GM21717 (cell line): Measurements from ENCODE around the gene SLC19A1.

ENCODE experiments used
- ATAC-seq: cut with Tn5 transposase; IDR thresholded peaks from one replicate; pipeline ENCODE4 v1.9.1; 2021; ENCODE audit warnings: mild to moderate bottlenecking, moderate library complexity; ENCODE audit not compliant: unreplicated experiment

Gene SLC19A1

DNA sequence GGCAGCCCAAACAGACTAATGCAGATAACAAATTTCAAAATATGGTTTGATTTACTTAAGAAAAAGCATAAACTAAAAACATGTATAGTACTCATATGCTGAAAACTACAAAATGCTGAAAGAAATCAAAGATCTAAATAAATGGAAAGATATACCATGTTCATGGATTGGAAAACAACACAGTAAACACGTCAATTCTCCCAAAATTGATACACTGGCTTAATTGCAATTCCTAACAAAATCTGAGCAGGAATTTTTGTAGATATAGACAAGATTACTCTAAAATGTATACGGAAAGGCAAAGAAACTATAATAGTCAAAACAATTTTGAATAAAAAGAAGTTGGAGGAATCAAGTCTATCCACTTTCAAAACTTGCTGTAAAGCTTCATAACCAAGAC, 21.0 kb downstream of the SLC19A1 start:
- ATAC-seq, result no peak

GRCh38 chr21:45519182-45519581, 23.1 kb downstream of the SLC19A1 start:
- no peak for ATAC-seq

- no peak for ATAC-seq
Measured at GRCh38 chr21:45518742-45519141, 23.5 kb downstream of the SLC19A1 start.

DNA sequence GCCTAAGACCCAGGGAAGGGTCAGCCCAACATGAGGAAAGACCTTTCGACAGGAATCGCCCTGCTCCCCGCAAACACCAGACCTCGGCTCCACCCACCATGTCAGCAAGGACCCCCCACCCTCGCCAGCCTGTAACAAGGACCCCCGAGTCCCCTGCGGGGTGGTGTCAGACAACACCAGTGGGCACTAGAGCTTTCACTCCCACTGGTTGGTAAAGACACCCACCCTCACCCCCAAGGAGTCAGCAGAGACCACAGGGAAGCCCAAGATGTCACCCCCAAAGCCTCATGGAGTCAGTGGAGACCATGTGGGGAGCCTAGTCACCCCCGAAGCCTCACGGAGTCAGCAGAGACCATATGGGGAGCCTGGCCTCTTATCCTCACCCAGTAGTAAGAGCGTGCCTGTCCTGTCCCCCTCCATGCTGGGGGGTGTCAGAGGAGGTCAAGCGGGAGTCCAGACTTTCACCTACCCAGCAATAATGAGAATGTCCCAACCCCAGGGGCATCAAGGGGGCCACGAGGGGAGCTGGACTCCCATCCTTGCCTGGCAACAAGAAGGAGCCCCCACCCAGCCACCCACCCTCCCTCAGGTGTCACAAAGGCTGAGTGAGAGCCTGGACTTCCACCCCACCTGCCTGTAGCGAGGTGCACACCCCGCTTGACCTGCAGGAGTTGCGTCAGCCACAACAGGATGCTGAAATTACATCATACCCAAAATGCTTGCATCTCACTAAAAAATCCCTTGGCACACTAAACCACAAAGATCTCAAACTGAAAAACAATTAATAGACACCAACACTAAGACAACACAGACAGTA, 24.8 kb downstream of the SLC19A1 start:
- no peak for ATAC-seq

- no peak for ATAC-seq
Measured at GRCh38 chr21:45516671-45517151, 25.5 kb downstream of the SLC19A1 start.

DNA sequence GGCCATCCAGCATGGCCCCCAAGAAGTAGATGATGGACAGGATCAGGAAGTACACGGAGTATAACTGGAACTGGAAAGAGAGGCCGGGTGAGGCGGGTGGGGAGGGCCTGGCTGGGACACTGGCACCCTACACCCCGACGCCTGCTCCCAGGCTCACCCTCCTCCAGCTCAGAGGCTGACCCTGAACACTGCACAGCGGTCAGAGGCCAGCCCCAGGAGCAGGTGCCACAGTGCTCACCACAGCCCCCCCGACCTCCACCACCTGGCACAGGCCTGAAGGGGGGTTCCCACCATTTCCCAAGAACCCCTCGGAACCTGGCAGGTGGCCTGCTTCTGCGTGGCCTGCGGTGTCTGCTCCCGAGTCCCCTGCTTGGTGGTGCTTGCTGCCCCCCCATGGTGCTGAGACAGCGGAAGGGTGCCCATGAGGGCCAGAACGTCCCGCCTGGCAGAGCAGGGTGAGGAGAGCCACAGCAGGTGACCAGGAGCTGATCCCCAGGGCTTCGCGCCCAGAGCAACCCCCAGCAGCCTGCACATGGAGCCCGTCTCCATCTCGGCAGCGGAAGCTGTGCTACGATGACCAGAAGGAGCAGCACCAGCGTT, 26.1 kb downstream of the SLC19A1 start:
- no peak for ATAC-seq

GRCh38 chr21:45515241-45516061, 26.8 kb downstream of the SLC19A1 start:
- ATAC-seq, result no peak

- no peak for ATAC-seq
Measured at GRCh38 chr21:45514311-45515021, 27.8 kb downstream of the SLC19A1 start.

DNA sequence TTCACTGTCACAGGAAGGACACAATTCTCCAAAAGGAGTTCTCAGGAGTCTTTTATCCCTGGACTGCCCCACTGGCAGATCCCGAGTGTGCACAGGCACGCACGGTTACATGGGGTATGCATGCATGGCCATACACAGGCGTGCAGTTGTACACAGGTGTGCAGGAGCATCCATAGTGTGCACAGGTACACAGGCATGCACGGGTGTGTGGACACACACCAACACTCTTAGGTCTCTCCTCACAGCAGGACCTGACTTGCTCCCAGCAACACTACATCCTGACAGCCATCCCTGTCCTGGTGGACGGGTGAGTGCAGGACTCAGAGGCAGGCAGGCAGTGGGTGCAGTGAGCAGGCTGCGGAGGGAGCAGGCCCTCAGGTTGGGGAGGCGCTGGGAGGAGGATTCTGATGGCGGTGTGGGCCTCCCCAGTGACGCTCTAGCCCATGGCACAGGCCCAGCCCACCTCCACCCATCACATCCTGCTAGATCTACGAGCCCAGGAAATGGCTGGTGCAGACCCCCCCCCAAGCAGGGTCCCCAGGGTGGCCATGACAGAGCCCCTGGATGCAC, 28.4 kb downstream of the SLC19A1 start:
- ATAC-seq, result no peak

DNA sequence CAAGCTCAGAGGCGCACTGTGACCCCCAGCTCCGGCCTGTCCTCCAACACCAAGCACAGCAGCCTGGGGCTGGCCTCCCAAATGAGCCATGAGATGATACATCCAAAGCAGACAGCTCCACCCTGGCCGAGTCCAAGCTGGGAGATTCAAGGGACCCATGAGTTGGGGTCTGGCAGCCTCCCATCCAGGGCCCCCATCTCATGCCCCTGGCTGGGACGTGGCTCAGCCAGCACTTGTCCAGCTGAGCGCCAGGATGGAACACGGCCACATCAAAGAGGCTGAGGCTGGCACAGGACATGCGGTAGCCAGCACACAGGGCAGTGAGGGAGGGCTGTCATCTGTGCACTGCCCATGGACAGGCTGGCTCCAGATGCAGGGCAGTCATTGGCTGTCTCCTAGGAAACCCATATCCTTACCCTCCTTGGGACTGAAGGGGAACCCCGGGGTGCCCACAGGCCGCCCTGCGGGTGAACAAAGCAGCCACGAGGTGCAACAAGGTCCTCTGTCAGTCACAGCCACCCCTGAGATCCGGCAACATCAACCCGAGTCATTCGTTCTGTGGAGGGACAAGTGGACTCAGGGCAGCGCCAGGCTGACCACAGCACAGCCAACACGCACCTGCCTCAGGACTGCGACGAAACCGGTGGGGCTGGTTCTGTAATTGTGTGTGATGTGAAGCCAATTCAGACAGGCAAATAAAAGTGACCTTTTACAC, 29.1 kb downstream of the SLC19A1 start:
- no peak for ATAC-seq

- no peak for ATAC-seq
Measured at GRCh38 chr21:45512626-45513002, 29.6 kb downstream of the SLC19A1 start.

DNA sequence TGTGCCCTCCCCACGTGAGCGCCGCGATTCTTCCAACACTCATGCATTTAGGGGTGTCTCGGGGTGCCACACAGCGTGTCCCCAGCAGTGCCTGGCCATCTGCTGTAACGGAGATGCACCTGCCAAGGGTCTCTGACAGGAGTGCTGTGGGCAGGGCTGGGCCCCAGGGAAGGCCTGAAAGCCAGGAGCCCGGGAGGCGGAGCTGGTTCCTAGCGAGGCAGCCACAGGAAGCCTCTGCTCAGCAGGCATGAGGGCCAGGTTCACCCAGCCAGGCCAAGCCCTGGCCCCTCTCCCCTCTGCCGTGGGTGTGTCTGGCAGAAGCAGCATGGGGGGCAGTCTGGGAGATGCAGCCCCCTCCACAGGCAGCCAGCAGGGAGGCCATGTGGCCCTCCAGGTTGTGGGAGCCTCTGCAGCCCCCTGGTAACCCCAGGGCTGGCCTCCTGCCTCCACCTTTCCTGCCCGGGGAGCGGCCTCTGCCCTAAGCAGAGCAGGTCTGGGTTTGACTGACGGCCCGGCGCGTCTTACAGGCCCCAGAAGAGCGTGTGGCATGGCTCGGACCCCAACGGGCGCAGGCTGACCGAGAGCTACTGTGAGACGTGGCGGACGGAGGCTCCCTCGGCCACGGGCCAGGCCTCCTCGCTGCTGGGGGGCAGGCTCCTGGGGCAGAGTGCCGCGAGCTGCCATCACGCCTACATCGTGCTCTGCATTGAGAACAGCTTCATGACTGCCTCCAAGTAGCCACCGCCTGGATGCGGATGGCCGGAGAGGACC, 30.4 kb downstream of the SLC19A1 start:
- ATAC-seq, result no peak

DNA sequence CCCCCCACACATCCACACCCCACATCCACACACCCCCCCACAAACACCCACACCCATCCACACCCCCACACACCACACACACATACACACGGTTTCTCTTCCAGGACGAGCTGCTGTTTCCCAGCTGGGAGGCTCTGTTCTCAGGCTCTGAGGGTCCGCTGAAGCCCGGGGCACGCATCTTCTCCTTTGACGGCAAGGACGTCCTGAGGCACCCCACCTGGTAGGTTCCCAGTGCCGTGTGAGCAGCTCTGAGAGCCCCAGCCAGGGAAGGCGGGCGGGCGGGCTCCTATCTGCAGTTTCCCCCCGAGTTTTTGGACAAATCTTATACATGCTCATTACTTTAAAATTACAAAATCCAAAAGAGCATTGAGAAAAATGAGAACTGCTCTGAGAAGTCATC, 31.2 kb downstream of the SLC19A1 start:
- no peak for ATAC-seq

GRCh38 chr21:45510466-45510955, 31.7 kb downstream of the SLC19A1 start:
- ATAC-seq, result no peak

- ATAC-seq, result no peak
Measured at GRCh38 chr21:45509566-45510465, 32.4 kb downstream of the SLC19A1 start.

DNA sequence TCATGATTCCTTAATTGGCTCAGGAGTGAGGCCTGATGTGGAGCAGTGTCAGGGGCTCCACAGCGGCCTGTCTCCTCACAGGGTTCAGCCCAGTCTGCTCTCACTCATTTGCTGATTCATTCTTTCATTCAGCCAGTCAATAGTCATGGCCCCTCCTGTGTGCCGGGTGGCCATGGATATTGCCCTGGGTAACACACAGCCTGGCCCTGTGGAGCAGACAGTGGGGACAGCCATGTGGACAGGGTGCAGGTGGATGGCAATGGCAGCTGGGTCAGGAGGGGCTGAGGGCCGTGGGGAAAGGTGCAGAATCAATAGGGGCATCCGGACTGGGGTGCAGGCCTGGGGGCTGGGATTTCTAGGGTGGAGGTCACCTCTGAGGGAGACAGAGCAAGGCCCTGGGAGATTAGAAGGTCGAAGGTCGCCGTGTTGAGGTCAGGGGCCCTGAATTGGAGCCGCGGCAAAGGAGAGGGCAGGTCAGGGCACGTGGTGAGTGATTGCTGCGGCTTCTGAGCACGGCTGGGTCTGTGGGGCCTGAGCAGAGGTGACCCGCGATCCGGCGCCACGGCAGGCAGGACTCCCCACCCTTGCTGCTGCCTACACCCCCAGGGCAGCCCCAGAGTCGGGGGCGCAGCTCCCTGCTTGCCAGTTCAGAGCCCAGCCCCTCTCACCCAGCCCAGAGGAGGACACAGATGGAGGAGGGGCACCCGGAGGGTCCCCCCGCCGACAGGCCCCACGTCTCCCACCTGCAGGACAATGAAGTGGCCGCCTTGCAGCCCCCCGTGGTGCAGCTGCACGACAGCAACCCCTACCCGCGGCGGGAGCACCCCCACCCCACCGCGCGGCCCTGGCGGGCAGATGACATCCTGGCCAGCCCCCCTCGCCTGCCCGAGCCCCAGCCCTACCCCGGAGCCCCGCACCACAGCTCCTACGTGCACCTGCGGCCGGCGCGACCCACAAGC, 33.4 kb downstream of the SLC19A1 start:
- no peak for ATAC-seq
